ENCODE results near the gene EPB41L2. TPM values are rescaled to one million over a fixed set of nuclear protein-coding genes. Genes with fewer than 3 reads are reported as not detected.

Gene EPB41L2
- total RNA-seq, 4 donors from 2014 or later = 104 to 317 (median 144) TPM

GRCh38 chr6:130847001-130847910 is 215.8 kb downstream of the EPB41L2 start:
- ATAC-seq (ENCODE audit: low FRiP score) (no peak), DNase-seq (ENCODE audit: low spot score) (no peak)
- TF ChIP-seq CTCF (IDR thresholded peaks at IDR 0.05) = no peak

DNA sequence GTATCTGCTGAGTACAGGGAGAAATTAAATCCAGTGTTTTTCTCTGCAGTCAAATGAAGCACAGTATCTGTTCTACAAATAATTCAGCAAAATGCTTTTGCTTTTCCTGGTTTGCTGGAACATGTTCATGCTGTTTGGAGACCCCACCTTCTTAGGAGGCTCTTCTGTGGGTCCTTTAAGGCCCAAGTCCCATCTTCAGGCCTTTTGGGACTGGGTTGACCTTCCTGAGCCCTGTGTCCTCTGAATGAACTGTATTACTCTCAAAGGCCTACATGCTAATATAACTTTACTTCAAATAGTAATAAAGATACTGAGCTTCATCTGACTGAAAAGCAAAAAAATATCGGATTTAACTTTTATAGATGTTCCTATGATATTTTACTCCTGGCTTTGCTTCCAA is 216.5 kb downstream of the EPB41L2 start:
- ATAC-seq (ENCODE audit: low FRiP score) = no peak
- no peak for TF ChIP-seq CTCF (IDR thresholded peaks at IDR 0.05)
- DNase-seq (ENCODE audit: low spot score) = no peak

DNA sequence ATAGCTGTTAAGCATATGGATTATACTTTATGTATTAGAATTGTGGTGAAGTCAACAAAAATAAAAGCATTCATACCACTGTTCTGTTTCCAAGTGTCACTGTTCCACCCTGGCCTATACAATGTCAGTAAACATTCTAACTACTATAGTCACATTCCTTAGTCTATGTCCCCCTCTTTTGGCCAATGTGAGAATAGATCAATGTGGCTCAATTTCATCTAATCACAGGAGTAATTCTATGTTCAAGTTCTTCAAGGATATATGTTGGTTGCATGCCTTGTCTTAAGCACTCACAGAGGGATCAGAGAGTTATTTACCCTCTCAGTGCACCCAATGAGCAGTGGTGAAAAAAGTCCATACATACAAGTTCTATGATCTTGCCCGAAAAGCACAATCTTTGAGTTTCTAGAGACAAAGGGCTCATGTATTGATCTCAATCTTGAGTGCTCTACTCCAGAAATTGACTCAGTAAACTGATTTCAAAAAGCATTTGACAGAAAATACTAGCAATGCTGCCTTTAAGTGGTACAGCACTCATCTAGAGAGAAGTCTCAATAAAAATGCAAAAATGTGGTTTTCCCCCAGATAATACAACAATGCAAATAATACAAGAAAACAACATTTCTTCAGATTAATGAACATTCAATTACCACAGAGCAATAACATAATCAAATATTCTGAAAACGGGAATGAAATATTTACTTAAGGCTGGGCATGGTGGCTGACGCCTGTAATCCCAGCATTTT is 219.3 kb downstream of the EPB41L2 start:
- DNase-seq (ENCODE audit: low spot score) = no peak
- no peak for TF ChIP-seq CTCF (IDR thresholded peaks at IDR 0.05)
- no peak for ATAC-seq (ENCODE audit: low FRiP score)

GRCh38 chr6:130841128-130841728 is 221.8 kb downstream of the EPB41L2 start:
- TF ChIP-seq CTCF (IDR thresholded peaks at IDR 0.05) = no peak
- no peak for ATAC-seq (ENCODE audit: low FRiP score)
- DNase-seq (ENCODE audit: low spot score) = no peak

DNA sequence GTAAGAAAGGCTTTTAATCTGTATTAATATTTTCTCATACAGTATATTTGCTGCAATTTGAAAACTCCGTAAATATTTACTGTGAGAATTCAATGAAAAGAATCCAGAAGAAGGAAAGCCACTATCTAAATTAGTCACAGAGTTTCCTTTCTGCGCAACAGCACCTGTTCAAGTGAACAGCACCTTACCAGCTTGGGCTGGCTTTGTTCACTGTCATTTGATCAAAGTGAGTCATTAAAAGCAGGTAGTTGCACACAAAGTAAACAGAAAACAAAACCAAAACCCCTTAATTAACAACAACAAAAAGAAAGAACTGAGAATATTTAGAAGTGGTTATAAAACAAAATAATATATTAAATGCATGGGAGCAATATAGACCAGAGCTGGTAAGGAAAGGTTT is 223.0 kb downstream of the EPB41L2 start:
- no peak for TF ChIP-seq CTCF (IDR thresholded peaks at IDR 0.05)
- DNase-seq (ENCODE audit: low spot score) (no peak), ATAC-seq (ENCODE audit: low FRiP score) (no peak)

GRCh38 chr6:130839379-130839778 is 223.7 kb downstream of the EPB41L2 start:
- no peak for DNase-seq (ENCODE audit: low spot score)
- ATAC-seq (ENCODE audit: low FRiP score) = no peak
- no peak for TF ChIP-seq CTCF (IDR thresholded peaks at IDR 0.05)

Measured in omental fat pad (tissue), 4 donors.